Measurements from ENCODE around the gene INTS6.

DNA sequence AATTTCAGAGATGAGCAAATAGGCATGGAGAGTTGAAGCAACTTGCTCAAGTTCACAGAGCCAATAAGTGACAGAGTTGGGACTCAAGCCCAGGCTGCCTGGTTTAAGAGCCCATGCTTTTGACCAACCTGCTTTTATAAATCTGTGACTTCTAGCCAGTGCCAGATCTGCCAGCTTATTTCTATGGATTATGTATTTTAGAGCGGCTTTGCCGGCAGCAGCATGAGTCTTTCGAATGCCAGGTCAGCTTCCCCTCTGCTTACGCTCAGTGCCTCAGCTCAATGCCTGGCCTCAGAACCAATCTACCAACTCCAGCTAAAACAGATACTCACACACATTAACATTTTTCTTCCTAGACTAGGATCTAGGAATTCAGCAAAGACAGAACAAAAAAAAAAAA is 111.0 kb downstream of the INTS6 start:
- no peak for TF ChIP-seq CTCF (IDR thresholded peaks at IDR 0.05; ENCODE audit: insufficient read depth, low read length)
- no peak for TF ChIP-seq SPI1 (IDR thresholded peaks at IDR 0.05; ENCODE audit: borderline replicate concordance, low read depth)
- TF ChIP-seq POLR2AphosphoS5 (IDR thresholded peaks at IDR 0.05; ENCODE audit: low read depth), result no peak
- TF ChIP-seq GABPA (IDR thresholded peaks at IDR 0.05; ENCODE audit: low read depth), result no peak
